ENCODE measurements around the gene FOXL2.
"Not testable (repeated sequence)": the region's sequence is repeated elsewhere in the genome, so short reads cannot be mapped to it uniquely, and the experiment has no call there.

The FOXL2 gene

DNA sequence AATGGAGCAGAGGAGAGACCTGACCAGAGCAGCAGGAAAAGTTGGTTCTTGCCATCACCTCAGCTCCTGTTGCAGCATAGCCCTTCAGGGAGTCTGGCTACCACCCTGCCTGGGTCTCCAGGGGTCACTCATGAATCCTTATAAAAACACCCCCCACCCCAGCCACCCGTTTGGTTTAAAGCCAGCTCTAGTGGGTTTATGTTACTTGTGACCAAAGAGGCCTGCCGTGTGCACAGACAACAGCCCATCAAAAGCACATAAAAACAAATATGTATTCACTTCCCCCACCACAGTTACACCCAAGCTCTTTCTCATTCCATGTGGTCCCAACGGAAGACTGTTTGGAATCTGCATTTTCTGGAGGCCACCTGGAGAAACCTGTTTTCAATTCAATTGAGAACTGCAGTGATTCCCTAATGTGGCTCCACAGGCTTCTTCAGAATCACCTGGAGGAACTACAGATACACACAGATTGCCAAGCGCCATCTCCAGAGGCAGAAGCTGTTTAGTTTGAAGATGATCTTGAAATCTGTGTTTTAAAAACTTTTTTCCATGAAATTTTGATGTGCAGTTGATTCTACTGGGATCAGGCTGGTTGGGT, 13.8 kb downstream of the FOXL2 start:
- DNase-seq (ENCODE audit: low read depth in 4 of 4, low spot score in 1 of 4): no peak

DNA sequence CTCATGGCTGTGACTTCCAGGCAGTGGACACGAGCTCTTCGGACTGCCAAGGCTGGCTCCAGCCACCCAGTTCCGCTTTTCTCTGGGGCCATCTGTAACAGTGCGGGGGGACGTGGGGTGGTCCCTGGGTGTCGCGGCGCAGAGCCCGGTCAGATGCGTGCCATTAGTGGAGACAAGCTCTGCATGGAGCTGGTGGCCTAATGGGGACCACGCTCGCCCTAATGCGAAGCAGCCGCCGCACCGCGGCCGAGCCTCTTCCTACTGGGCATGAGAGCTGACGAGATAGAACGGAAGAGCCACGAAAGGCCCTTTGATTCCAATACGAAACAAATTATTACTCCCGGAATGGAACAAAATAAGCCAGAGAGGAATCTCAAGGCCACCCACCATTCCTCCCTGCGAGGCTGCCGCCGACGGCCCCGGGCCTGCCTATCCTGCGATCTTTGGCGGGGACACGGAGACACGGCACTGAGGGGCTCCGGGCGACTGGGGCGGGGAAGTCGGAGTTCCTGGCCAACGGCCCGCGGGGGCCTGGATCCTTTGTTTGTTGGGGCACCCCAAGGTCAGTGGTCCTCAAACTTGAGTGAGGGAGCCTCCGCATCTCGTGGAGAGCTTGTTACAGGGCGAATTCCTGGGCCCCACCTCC, 18.1 kb downstream of the FOXL2 start:
- no peak for DNase-seq (ENCODE audit: low read depth in 4 of 4, low spot score in 1 of 4)

DNA sequence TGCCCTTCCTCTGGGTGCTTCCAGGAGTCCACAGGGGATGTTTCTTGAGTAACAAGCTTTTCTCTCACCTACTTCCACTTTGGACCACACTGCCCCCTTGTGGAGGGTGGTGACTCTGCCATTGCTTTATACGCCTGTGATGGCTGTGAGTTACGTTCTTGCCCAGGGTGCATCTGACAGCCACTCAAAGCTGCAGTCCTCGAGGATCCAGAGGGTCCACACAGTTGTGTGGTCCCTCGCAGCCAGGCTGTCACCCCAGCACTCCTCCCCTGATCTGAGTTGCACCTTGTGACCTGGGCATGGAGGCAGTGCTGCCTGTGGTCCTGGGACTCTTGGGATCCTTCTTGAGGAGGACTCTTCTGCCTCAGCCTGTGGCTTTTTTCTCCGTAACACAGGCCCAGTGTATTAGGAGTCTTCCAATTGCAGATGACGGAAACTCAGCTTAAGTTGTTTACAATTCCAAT, 23.4 kb downstream of the FOXL2 start:
- DNase-seq (ENCODE audit: low read depth in 4 of 4, low spot score in 1 of 4): peak; percentile 74 to 81 (median 76)

DNA sequence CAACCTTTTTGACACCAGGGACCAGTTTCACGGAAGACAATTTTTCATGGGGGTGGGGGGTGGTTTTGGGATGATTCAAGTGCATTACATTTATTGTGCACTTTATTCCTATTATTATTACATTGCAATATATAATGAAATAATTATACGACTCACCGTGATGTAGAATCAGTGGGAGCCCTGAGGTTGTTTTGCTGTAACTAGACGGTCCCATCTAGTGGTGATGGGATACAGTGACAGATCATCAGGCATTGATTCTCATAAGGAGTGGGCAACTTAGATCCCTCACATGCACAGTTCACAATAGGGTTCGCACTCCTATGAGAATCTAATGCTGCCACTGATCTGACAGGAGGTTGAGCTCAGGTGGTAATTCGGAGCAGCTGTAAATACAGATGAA, 24.5 kb downstream of the FOXL2 start:
- DNase-seq (ENCODE audit: low read depth in 4 of 4, low spot score in 1 of 4): not testable (repeated sequence)

DNA sequence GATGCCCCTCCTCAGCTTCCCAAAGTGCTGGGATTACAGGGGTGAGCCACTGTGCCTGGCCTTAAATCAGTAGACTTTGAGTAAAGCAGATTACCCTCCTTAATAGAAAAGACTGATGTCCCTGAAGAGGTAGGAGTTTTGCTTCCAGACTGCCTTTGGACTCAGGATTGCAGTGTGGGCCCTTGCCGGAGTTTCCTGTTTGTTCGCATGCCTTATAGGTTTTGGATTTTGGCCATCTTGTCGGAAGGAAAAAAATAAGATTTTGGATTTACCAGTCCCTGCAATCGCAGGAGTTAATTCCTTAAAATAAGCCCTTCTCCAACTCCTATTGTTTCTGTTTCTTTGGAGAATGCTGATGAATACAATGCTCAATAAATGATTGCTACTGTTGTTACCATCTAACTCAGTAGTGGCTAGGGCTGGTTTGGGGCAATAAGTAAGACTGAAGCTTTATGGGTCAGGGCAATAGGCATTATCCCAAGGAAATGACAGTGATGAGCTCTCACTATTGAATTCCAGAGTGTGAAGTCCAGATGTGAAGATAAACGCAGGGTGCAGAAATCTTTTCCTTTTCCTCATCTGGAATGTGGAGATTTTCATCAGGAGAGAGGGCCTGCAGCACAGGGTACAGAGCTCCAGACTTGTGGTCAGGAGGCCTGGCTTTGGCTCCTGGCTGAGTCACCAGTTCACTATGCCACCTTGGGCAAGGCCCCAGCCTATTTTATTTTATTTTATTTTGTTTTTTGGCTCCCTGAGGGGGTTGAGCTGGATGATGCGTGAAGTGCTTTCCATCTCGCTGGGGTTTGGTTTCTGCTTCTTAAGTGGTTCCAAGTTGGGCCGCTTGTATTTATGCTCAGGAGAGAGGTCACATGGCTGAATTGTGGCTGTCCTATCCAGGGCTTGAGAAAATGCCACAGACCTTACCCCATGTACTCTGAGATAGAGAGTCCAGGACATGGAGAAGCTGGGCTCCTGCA, 25.3 kb downstream of the FOXL2 start:
- DNase-seq (ENCODE audit: low read depth in 4 of 4, low spot score in 1 of 4): no peak

DNA sequence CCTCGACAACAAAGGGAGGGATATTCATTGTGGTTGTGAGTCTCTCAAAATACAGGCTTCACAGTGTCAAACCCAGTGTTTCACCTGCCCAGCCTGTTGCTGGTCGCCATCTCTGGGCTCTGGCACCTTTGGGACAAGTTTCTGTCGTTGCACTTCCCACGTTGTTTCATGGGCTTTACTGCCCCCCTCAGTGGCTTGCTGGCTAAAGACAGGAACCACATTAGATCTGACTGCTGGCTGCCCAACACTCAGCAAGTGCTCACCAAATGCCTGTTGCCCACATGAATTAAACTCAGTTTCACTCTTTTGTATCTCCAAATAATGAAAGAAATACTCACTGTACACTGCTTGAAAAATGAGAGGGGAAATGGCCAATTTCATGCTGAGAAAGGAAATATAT, 27.6 kb downstream of the FOXL2 start:
- DNase-seq (ENCODE audit: low read depth in 4 of 4, low spot score in 1 of 4): no peak

DNA sequence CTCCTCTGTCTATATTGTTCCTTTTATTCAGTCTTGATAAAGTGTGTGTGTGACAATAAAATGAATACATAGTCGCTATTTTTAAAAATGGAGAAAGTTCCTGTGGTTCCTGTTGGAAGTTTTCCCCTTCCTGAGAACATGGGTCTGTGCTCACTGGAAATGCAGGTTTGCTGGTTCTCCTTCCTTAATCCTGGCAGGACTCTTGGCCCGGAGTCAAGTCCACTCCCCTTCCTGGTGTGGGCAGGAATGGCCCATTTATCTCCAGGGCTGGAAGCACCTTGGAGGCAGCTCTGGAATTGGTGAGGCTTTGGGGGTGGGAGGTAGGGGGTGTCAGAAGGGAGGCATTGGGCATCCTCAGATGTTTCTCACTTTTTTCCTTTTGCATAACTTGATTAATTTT, 30.1 kb downstream of the FOXL2 start:
- DNase-seq (ENCODE audit: low read depth in 4 of 4, low spot score in 1 of 4): no peak

DNA sequence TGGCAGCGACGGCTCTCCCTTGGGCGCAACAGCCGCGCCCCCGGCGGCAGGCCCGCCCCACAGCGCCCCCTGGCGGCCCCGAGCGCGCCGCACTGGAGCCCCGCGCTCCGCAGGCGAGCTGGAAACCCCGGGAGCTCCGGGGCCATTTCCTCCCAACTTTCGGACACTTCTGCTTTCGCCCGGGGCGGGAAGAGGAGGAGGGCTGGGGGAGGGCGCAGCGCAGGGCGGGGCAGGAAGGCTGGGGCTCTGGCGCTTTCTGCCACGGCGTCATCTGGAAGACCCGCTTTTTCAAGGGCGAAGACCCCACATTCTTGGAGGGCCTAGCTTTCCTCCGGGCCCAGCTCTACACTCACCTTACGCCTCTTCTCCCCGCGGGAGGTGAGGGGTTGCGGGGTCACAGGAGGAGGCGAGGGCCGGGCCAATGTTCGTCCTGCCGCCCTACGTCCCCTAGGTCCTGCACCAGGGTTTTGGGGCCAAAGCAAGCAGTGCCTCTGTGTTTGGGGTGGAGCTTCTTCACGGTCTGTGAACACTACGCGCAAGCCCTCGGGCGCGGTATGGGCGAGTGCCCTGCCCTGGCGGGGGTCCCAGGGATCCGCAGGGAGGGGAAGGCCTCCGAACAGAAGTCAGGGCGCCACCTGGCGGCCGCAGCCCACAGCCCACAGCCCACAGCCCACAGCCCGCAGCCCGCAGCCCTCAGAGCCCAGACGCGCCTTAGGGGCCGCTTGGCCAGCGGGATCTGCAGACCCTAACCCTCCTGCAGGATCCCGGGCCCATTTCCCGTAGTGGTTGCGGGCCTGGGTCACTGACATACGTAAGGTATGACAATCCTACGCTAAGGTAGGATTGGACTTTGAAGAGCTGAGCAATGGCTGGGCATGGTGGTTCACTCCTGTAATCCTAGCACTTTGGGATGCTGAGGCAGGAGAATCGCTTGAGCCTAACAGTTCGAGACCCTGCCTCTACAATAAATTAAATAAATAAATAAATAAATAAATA, 31.1 kb downstream of the FOXL2 start:
- DNase-seq (ENCODE audit: low read depth in 4 of 4, low spot score in 1 of 4): peak; percentile 61 to 74 (median 71)

DNA sequence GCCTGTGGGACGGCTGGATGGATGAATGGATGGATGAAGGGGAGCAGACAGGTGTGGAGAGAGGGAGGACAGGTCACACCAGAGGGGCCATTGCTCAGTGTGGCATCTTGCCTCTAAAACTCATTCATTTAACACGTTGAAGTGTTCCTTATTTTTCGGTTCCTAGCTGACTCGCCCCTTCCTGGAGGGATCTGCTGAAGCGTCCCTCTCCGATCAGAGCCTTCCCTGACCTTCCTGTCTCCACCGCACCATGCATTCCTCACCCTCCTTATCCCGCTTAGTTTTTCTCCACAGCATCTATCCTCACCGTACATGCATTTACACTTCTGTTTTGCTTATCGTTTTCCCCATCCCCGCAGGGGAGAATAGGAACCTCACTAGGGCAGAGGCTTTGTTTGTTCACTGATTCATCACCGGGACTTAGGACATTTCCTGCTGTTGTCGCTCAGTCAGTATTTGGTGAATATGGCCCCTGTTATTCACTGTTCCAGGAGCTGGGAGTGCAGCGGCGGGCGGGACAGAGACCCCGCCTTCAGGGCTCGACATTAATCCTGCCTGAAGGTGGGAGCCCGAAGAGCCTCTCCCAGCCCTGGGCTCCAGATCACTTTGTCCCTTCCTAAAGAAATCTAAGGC, 32.0 kb downstream of the FOXL2 start:
- DNase-seq (ENCODE audit: low read depth in 4 of 4, low spot score in 1 of 4): no peak

DNA sequence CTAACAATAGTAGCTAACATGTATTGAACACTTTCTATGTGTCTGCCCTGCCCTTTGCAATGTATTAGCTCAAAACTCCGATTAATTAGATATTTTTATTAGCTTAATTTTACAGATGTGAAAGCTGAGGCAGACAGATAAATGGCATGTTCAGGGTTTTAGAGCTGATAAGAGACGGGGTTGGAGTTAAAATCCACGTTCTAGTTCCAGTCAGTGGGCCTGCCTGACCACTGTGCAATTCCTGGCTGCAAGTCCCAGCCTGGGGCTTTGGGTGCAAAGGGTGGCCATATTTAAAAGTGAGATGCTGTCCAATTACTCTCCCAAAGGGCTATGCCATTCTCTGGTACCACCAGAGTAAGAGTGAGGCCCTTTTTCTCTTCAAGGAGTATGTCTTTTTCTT, 33.2 kb downstream of the FOXL2 start:
- DNase-seq (ENCODE audit: low read depth in 4 of 4, low spot score in 1 of 4): no peak

DNA sequence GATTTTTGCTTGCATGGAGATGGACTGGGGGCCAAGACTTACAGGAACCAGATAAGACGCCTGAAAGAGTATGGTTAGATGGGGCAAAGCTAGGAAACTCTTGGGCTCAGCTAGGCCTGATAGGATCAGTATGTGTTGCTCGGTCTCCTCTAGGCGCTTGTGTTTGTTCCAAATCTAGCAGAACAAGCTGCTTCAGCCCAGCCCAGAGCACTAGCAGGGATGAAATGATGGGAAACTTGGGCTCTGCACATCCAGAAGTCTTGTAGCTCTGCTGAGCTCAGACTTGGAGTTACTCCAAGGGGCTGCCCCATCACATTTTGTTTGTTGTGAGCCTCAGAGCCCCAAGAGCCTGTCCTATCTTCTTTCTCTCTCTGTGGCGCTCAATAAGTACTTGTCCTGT, 34.7 kb downstream of the FOXL2 start:
- no peak for DNase-seq (ENCODE audit: low read depth in 4 of 4, low spot score in 1 of 4)

DNA sequence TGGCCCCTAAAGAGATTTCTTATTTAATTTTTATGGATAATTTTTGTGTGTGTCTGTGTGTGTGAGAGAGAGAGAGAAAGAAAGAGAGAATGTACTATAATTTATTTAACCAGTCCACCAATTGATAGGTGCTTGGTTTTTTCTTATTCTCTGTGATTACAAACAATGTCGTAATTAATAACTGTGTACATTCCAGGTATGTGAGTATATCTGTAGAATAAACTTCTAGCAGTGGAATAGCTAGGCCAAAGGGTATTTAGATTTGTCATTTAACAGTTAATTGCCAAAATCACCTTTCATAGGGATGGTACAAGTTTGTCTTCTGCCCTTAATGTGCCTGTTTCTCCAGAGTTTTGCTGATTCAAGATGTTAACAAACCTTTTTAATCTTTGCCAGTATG, 35.3 kb downstream of the FOXL2 start:
- no peak for DNase-seq (ENCODE audit: low read depth in 4 of 4, low spot score in 1 of 4)

DNA sequence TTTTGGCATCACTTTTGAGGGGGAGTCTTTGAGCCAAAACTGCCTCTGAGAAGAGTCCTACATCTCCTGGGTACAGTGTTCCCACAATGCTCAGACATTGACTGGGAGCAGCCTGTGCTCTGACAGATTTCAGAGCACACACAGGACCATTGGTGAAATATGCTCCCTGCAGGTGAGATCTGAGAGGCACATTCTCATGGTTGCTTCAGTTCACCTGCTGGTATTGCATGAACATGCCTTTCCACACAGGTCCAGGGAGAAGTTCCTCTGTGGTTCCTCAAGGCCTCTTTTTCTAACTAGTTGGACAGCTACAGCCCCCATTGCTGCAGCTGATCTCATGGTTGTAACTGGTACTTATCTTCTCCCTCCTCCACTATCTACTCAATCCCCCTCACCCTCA, 37.0 kb downstream of the FOXL2 start:
- DNase-seq (ENCODE audit: low read depth in 4 of 4, low spot score in 1 of 4): no peak

DNA sequence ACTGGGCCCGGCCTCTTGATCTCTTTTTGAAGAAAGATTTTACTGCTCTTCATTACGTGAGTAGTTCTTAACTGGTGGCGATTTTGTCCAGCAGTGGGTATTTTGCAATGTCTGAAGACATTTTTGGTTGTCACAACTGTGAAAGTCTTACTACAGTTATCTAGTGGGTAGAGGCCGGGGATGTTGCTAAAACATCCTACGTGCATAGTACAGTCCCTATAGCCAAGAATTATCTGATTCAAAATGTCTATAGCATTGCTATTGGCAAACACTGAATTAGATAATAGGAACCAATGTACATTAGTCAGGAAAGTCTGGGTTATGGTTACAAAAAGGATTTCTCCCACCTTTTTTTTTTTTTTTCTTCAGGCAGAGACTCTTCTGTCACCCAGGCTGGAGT, 38.1 kb downstream of the FOXL2 start:
- DNase-seq (ENCODE audit: low read depth in 4 of 4, low spot score in 1 of 4): no peak

DNA sequence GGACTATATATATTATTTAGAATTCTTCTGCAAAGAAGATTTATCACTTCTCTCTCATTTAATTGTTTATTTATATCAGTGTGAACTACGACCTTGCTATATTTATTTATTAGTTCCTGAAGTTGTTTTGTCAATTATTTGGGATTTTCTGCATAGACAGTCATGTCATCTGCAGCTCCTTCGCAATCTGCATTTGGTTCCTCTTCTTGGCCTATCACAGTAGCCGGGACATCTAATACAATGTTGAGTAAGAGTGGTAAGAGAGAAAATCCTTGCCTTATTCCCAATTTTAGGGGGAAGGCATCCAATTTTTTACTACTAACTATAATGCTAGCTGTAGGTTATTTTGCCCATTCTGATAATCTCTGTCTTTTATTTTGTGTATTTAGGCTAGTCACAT, 39.4 kb downstream of the FOXL2 start:
- no peak for DNase-seq (ENCODE audit: low read depth in 4 of 4, low spot score in 1 of 4)

DNA sequence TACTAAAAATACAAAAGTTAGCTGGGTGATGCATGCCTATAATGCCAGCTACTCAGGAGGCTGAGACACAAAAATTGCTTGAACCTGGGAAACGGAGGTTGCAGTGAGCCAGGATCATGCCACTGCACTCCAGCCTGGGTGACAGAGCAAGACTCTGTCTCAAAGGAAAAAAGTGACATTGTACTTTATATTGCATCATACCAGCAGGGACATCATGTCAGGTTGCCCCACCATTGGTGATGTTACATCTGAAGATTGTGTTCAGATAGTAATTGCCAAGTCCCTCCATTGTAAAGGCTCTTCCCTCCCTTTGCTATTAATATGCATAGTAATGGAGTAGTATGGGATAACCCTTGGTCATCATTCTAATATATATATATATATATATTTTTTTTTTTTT, 44.8 kb downstream of the FOXL2 start:
- DNase-seq (ENCODE audit: low read depth in 4 of 4, low spot score in 1 of 4): no peak

DNA sequence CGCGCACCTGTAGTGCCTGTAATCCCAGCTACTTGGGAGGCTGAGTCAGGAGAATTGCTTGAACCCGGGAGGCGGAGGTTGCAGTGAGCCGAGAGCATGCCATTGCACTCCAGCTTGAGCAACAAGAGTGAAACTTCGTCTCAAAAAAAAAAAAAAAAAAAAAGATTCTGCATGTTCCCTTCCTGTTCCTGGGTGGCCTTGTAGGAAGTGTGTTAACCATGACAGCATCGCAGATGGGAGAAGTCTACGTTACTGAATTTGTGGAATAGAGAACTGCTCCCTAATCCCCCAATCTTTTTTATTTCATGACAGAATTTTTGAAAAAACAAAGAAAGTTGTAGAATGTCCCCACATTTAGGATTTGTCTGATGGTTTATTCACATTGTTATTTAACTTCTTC, 45.4 kb downstream of the FOXL2 start:
- no peak for DNase-seq (ENCODE audit: low read depth in 4 of 4, low spot score in 1 of 4)

DNA sequence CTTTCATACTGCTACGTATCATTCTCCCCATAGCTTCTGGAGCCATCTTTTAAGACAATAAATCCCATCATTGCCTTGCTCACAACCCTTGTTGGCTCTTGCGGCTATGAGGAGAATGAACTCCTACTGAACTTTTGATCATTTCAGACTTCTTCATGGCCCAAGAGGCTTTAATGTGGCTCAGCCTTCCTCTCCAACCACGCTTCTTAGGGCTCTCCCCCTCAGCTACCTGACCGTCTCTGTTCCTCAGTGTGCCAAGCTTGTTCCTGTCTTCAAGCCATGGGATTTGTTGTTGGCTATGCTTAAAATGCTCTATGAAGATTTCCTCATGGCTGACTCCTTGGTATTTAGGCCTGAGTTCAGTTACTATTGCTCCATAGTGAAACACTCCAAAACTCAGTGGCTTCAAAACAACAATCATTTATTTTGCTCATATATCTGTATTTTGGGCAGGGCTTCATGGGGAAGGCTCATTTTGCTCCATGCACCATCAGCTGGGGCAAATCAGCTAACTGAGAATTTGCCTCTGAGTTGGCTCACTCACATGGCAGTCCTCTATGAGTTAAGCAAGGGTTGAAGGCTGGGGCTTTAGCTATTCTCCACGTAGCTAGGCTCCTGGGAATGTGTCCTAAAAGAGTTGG, 47.5 kb downstream of the FOXL2 start:
- no peak for DNase-seq (ENCODE audit: low read depth in 4 of 4, low spot score in 1 of 4)

DNA sequence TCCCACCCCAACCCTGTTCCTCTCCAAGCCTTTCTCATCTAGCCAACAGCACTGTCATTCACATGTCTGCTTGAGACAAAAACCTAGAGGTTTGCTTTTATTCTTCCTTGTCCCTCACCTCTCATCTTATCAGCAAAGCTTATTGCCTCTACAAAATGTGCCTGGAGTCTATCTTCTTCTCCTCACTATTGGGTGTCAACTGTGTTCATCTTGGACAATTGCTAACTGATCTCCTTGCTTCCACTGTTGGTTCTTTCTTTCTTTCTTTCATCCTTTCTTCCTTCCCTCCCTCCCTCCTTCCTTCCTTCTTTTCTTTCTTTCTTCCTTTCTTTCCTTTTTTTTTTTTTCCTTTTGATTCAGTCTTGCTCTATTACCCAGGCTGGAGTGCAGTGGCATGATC, 48.2 kb downstream of the FOXL2 start:
- DNase-seq (ENCODE audit: low read depth in 4 of 4, low spot score in 1 of 4): no peak

DNA sequence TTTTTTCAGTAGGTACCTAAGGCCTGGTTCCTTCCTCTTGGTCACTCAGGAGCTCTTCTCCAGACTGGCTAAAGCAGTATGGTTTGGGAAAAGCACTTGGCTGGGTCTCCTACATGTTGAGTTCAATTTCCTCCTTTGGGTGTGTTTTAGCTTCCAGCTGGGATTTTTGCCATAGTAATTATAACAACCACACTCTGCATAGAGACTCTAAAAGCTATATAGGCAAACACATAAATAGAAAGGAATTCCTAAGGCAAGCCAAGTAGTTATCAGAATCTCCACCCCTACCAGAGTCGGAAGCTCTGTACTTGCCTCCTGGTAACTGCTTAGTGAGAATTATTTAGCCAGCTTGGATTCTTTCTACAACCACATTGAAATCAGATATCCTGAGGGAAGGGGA, 48.6 kb downstream of the FOXL2 start:
- no peak for DNase-seq (ENCODE audit: low read depth in 4 of 4, low spot score in 1 of 4)
